Stomach (tissue), 4 donors: ENCODE data around the gene RPL26.

Source experiments
- EP300 ChIP-seq: sonication (generic); formaldehyde crosslinking; IDR thresholded peaks from one replicate; pipeline ENCODE4 v1.6.1; 2017; ENCODE audit warnings: antibody characterized with exemption
- POLR2A ChIP-seq, 4 donors: fragments of 450-650 bp; IDR thresholded peaks; one replicate each; pipeline ENCODE4 v1.6.1; 2016; ENCODE audit warnings: antibody characterized with exemption in 4 of 4, control low read depth in 2 of 4, mild to moderate bottlenecking in 1 of 4, moderate library complexity in 1 of 4
- POLR2AphosphoS5 ChIP-seq, 3 donors: sonication (generic); formaldehyde crosslinking; IDR thresholded peaks; one replicate each; pipeline ENCODE4 v1.6.1; 2016; ENCODE audit warnings: antibody characterized with exemption in 3 of 3
- TF ChIP-seq, protein P1 (sequence below), 7 experiments: fragments of 450-650 bp in 4 of 7; fragments of 200-600 bp in 3 of 7; sonication (generic) in 3 of 7; IDR thresholded peaks; one replicate each; pipeline ENCODE4 v1.5.1; 2016 to 2019; ENCODE audit warnings: antibody characterized with exemption in 7 of 7, control low read depth in 2 of 7, mild to moderate bottlenecking in 1 of 7

GRCh38 chr17:8332128-8332527 lies 50.9 kb downstream of the RPL26 start:
- TF ChIP-seq, protein P1, sequence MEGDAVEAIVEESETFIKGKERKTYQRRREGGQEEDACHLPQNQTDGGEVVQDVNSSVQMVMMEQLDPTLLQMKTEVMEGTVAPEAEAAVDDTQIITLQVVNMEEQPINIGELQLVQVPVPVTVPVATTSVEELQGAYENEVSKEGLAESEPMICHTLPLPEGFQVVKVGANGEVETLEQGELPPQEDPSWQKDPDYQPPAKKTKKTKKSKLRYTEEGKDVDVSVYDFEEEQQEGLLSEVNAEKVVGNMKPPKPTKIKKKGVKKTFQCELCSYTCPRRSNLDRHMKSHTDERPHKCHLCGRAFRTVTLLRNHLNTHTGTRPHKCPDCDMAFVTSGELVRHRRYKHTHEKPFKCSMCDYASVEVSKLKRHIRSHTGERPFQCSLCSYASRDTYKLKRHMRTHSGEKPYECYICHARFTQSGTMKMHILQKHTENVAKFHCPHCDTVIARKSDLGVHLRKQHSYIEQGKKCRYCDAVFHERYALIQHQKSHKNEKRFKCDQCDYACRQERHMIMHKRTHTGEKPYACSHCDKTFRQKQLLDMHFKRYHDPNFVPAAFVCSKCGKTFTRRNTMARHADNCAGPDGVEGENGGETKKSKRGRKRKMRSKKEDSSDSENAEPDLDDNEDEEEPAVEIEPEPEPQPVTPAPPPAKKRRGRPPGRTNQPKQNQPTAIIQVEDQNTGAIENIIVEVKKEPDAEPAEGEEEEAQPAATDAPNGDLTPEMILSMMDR (IDR thresholded peaks at IDR 0.05): no peak
- TF ChIP-seq POLR2A (IDR thresholded peaks at IDR 0.05): no peak
- TF ChIP-seq EP300: no peak
- no peak for TF ChIP-seq POLR2AphosphoS5 (IDR thresholded peaks at IDR 0.05)
